Small intestine (tissue), 7 donors: ENCODE data around the gene NHERF1. TPM values are rescaled to one million over a fixed set of nuclear protein-coding genes. Genes with fewer than 3 reads are reported as not detected.

Source experiments
- DNase-seq, 2 donors: peaks; one replicate each; pipeline versions ENCODE4 v3.0.0 to v3.0.0-alpha.2; 2013
- FAIRE-seq: peaks from 2 replicates; lab custom pipeline; 2012; peaks lifted over from hg19 to GRCh38; lab: Jason Lieb, UNC
- H3K27ac ChIP-seq, 3 donors: one replicate each; pipeline ENCODE4 v1.5.1; 2013; ENCODE audit warnings: low read length in 2 of 3, mild to moderate bottlenecking in 2 of 3, control low read depth in 1 of 3, inconsistent platforms in 1 of 3, low read depth in 1 of 3, moderate library complexity in 1 of 3
- H3K27me3 ChIP-seq, 3 donors: one replicate each; pipeline ENCODE4 v1.6.1; 2013; ENCODE audit warnings: low read length in 3 of 3, inconsistent platforms in 1 of 3; ENCODE audit not compliant: control insufficient read depth in 3 of 3, insufficient read depth in 3 of 3
- H3K36me3 ChIP-seq, 3 donors: one replicate each; pipeline ENCODE4 v1.6.1; 2013; ENCODE audit warnings: low read length in 3 of 3, inconsistent platforms in 1 of 3, low read depth in 1 of 3, mild to moderate bottlenecking in 1 of 3, moderate library complexity in 1 of 3; ENCODE audit not compliant: control insufficient read depth in 3 of 3, insufficient read depth in 2 of 3
- H3K4me1 ChIP-seq, 3 donors: one replicate each; pipeline ENCODE4 v1.6.1; 2013; ENCODE audit warnings: low read length in 2 of 3, inconsistent platforms in 1 of 3, low read depth in 1 of 3, mild to moderate bottlenecking in 1 of 3, moderate library complexity in 1 of 3; ENCODE audit not compliant: control insufficient read depth in 3 of 3, insufficient read depth in 2 of 3
- H3K4me3 ChIP-seq, 3 donors: one replicate each; pipeline ENCODE4 v1.5.1; 2013; ENCODE audit warnings: low read length in 3 of 3, control low read depth in 1 of 3, inconsistent platforms in 1 of 3, low read depth in 1 of 3, mild to moderate bottlenecking in 1 of 3, moderate library complexity in 1 of 3
- H3K9me3 ChIP-seq, 2 donors: one replicate each; pipeline ENCODE4 v1.6.1; 2013; ENCODE audit warnings: low read depth in 1 of 2, low read length in 1 of 2; ENCODE audit not compliant: control insufficient read depth in 2 of 2, insufficient read depth in 1 of 2
- WGBS, 3 donors: extraction: QIAGEN DNeasy Blood & Tissue Kit; methylation state at CpG; one replicate each; pipeline ENCODE4 v1.1.7; 2013; 5-methylcytosine and 5-hydroxymethylcytosine counted together
- polyA plus RNA-seq, 4 donors: library from polyadenylated mRNA; stranded (reverse) in 3 of 4; unstranded in 1 of 4; fragments of 200-250 nt in 3 of 4; fragments of 120-200 nt in 1 of 4; gene quantifications; one replicate each; pipeline versions ENCODE4 v1.2.1 to v1.2.3, GENCODE V29; 2013
- donor health status: healthy with polysubstance abuse.
- donor health status: control.
- donor health status: control.
- donor health status: Bipolar disorder and iron deficiency.
- donor health status: healthy.

NHERF1 gene
- polyA plus RNA-seq, 4 donors: 231 to 592 (median 518) TPM

DNA sequence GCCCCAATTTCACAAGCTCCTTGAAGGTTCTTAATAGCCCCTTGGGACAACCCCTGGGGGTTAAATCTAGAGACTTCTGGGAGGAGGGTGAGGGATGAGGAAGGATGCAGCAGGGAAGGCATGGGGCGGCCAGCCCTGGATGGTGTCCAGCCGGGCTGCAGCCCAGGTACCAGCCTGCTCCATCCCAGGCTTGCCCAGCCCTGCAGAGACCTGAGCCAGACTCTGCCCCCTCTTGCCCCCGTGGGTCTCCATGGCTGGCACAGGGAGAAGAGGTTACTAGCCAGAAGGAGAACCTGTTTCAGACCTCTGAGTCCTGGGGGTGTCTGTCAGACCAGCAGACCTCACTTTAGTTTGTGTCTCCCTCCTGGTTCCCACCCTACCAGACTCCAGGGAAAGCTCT is 8.5 kb downstream of the NHERF1 start:
- Histone ChIP-seq H3K4me3 (peak overlapping the region in 1 of 3 donors; percentile 2), H3K9me3 (peaks cover 0 to 4% of the 10 kb centered on the region in 2 donors), H3K36me3 (peaks cover 0 to 98% (median 5%) of the 10 kb centered on the region in 3 donors), H3K27me3 (no peaks in the 10 kb centered on the region), H3K4me1 (peaks cover 41 to 90% (median 50%) of the 10 kb centered on the region in 3 donors), H3K27ac (peak overlapping the region; percentile 85 to 92 (median 90))
- WGBS, 3 donors: 40 to 65% (median 54%) methylated on average over 3 of the region's 3 CpGs
- FAIRE-seq: no peak
- DNase-seq: no peak

- DNase-seq (peak in 1 of 2 donors; percentile 63), FAIRE-seq (no peak)
- Histone ChIP-seq H3K9me3 (peaks cover 0 to 4% of the 10 kb centered on the region in 2 donors), H3K4me1 (peaks cover 37 to 90% (median 49%) of the 10 kb centered on the region in 3 donors), H3K36me3 (peaks cover 2 to 98% (median 5%) of the 10 kb centered on the region in 3 donors), H3K27ac (peak overlapping the region; percentile 85 to 92 (median 90)), H3K4me3 (peak overlapping the region in 2 of 3 donors; percentile 17 to 37), H3K27me3 (no peaks in the 10 kb centered on the region)
- 23 to 43% (median 34%) methylated on average over 3 of the region's 3 CpGs for WGBS, 3 donors
Observed at GRCh38 chr17:74757502-74757901, 9.1 kb downstream of the NHERF1 start.

GRCh38 chr17:74757931-74758847 is 9.8 kb downstream of the NHERF1 start:
- Histone ChIP-seq H3K36me3 (peaks cover 2 to 96% (median 5%) of the 10 kb centered on the region in 3 donors), H3K4me3 (peak overlapping the region in 2 of 3 donors; percentile 17 to 37), H3K27me3 (no peaks in the 10 kb centered on the region), H3K4me1 (peaks cover 35 to 90% (median 42%) of the 10 kb centered on the region in 3 donors), H3K9me3 (no peaks in the 10 kb centered on the region), H3K27ac (peak overlapping the region; percentile 85 to 92 (median 90))
- peak; percentile 50 to 76 for DNase-seq
- no peak for FAIRE-seq
- 22 to 41% (median 33%) methylated on average over 25 to 26 of the region's 26 CpGs for WGBS, 3 donors

- 58 to 72% (median 65%) methylated on average over 2 of the region's 2 CpGs for WGBS, 3 donors
- Histone ChIP-seq H3K27ac (peak overlapping the region; percentile 85 to 92 (median 90)), H3K36me3 (peaks cover 2 to 96% (median 5%) of the 10 kb centered on the region in 3 donors), H3K27me3 (no peaks in the 10 kb centered on the region), H3K4me1 (peaks cover 33 to 87% (median 40%) of the 10 kb centered on the region in 3 donors), H3K9me3 (no peaks in the 10 kb centered on the region), H3K4me3 (peak overlapping the region in 2 of 3 donors; percentile 17 to 37)
- DNase-seq: peak; percentile 61 to 74
- FAIRE-seq: no peak
Observed at GRCh38 chr17:74758848-74759168, 10.4 kb downstream of the NHERF1 start.

GRCh38 chr17:74759243-74759801 is 10.9 kb downstream of the NHERF1 start:
- no peak for FAIRE-seq
- peaks cover 31 to 87% (median 40%) of the 10 kb centered on the region in 3 donors for H3K4me1 ChIP-seq
- H3K27ac ChIP-seq: peak overlapping the region; percentile 85 to 92 (median 90)
- DNase-seq: peak; percentile 52 to 58
- WGBS, 3 donors: 21 to 56% (median 29%) methylated on average over 8 to 9 of the region's 9 CpGs
- peaks cover 2 to 96% (median 6%) of the 10 kb centered on the region in 3 donors for H3K36me3 ChIP-seq
- H3K4me3 ChIP-seq: peak overlapping the region in 1 of 3 donors; percentile 37
- no peaks in the 10 kb centered on the region for H3K27me3 ChIP-seq
- H3K9me3 ChIP-seq: no peaks in the 10 kb centered on the region

- H3K4me1 ChIP-seq: peaks cover 29 to 89% (median 40%) of the 10 kb centered on the region in 3 donors
- WGBS, 3 donors: 22 to 63% (median 25%) methylated on average over 10 of the region's 10 CpGs
- DNase-seq (peak; percentile 47 to 77), FAIRE-seq (no peak)
- H3K27me3 ChIP-seq: no peaks in the 10 kb centered on the region
- H3K36me3 ChIP-seq: peaks cover 2 to 96% (median 10%) of the 10 kb centered on the region in 3 donors
- peak overlapping the region in 2 of 3 donors; percentile 2 to 5 for H3K4me3 ChIP-seq
- no peaks in the 10 kb centered on the region for H3K9me3 ChIP-seq
- H3K27ac ChIP-seq: peak overlapping the region; percentile 85 to 92 (median 90)
Observed at GRCh38 chr17:74759941-74760340, 11.5 kb downstream of the NHERF1 start.

GRCh38 chr17:74760404-74761105 is 12.1 kb downstream of the NHERF1 start:
- DNase-seq: no peak
- 47 to 67% (median 52%) methylated on average over 7 of the region's 7 CpGs for WGBS, 3 donors
- H3K27me3 ChIP-seq: no peaks in the 10 kb centered on the region

More at GRCh38 chr17:74760404-74761105, 12.1 kb downstream of the NHERF1 start:
- Histone ChIP-seq H3K4me1 (peaks cover 26 to 88% (median 40%) of the 10 kb centered on the region in 3 donors), H3K9me3 (no peaks in the 10 kb centered on the region), H3K4me3 (peak overlapping the region in 1 of 3 donors; percentile 2), H3K27ac (peak overlapping the region; percentile 85 to 92 (median 90)), H3K36me3 (peaks cover 2 to 96% (median 7%) of the 10 kb centered on the region in 3 donors)
- no peak for FAIRE-seq
